GM19193 (cell line): ENCODE results near the gene ASIC2.

Experiments used
- POLR2A ChIP-seq: IDR thresholded peaks from 4 replicates; pipeline ENCODE4 v1.6.1; 2011; ENCODE audit not compliant: insufficient read depth, insufficient read length; ENCODE audit errors: extremely low read depth

Gene ASIC2

GRCh38 chr17:33240362-33240761 lies 52.7 kb downstream of the ASIC2 start:
- no peak for TF ChIP-seq POLR2A

- no peak for TF ChIP-seq POLR2A
Measured at GRCh38 chr17:33239702-33240101, 53.4 kb downstream of the ASIC2 start.

DNA sequence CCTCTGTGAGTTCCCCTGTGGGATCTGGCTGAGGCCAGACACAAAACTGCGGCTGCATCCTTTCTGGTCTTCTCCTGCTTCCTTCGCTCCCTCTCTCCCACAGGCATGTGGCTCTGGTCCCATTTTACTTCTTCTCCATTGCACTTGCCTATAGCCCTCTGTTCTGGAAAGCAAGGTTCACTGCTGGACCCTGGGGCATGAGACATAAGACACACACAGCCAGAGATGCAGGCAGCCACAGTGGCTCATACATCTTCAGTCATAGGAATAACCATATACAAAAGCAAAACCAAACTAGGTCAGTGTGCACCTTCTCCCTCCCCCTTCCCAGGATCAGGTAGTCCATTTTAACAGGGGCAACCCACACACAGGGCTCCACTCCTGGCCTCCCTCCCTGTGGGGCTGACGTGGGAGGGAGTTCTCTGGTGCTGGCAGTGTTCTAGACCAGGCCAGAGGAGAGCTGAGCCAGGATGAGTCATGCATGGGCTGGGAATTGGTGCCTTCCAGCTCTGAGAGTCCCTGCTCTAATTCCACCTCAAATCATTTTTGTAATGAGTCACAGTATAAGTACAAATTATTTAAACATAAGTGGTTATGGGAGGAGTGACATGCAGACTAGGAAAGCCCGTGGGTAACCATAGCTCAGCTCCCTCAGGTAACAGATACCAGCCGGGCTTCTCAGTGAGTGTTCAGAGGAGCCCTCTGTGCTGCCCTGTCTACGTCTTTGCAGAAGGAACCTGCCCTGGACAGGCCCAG lies 58.0 kb downstream of the ASIC2 start:
- TF ChIP-seq POLR2A, result no peak

DNA sequence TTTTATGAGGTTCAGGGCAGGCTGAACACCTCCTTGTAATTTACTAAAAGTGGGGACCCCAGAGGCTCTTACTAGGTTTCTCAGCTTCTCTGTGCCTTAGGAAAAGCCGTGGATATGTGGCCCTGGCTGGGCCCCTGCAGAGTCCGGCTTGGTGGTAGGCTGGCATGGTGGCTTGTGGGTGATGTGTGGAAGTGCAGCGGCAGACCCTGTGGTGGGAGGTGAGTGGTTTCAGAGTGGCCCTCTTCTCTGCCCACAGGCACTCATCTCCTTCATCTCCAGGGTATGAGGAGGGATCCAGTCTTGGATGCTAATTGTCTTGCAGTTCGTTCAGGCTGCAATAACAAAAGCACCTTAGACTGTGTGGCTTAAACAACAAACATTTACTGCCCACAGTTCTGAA lies 58.9 kb downstream of the ASIC2 start:
- TF ChIP-seq POLR2A, result no peak

DNA sequence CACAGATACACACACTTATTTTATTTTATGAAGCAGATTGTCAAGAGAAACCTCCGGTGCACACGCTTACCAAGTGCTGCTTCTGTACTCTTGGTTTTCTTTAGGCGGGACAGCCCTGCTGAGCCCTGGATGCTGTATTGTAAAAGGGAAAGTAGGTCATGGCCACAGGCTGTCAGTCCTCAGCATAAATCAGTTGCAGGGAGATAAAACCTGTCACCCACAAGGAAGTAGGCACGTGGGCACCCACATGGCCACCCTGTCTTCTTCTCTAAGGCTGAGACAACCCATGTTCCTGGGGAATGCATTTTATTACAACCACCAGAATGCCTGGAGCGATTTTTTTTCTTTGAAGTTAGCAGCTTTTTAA lies 59.3 kb downstream of the ASIC2 start:
- TF ChIP-seq POLR2A, result no peak

GRCh38 chr17:33229499-33229898 lies 63.6 kb downstream of the ASIC2 start:
- no peak for TF ChIP-seq POLR2A

DNA sequence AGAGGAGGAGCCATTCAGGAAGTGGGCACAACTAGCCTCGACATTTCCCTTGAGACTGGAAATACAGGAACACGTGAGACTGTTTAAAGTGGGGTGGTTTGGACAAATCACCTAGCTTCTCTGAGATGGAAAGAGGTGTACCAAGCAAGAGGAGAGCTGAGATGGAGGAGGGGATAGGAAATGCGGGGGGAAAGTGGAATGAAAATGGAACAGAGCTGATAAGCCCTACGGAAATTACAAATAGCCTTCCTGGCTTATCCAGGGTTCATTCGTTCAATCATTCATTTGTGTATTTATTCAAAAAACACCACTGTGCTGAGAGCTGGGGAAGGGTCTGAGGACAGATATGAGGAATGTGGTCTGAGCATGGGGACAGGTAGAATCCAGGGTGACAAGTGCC lies 64.1 kb downstream of the ASIC2 start:
- no peak for TF ChIP-seq POLR2A

GRCh38 chr17:33228548-33228947 lies 64.5 kb downstream of the ASIC2 start:
- no peak for TF ChIP-seq POLR2A

GRCh38 chr17:33227911-33228310 lies 65.2 kb downstream of the ASIC2 start:
- no peak for TF ChIP-seq POLR2A

GRCh38 chr17:33225994-33226393 lies 67.1 kb downstream of the ASIC2 start:
- TF ChIP-seq POLR2A, result no peak

DNA sequence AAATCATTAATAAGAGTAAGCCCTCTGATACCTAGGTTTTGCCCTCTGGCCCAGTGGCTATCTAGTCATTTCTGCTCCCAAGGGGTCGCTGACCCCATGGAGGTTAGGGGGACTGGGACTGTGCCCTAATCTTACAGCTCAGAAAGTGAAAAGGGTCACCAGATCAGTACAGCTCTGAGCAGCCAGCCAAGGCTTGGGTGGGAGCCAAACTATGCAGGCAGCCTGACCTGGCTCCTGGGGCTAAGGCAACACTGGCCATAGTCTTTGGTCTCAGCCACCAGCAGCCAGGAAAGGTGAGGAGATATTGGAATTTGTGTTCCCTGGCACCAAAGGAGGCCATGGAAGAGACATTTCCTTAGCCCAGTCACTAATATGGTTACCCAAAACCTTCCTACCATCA lies 67.6 kb downstream of the ASIC2 start:
- TF ChIP-seq POLR2A, result no peak

GRCh38 chr17:33220036-33220435 lies 73.1 kb downstream of the ASIC2 start:
- TF ChIP-seq POLR2A, result no peak

DNA sequence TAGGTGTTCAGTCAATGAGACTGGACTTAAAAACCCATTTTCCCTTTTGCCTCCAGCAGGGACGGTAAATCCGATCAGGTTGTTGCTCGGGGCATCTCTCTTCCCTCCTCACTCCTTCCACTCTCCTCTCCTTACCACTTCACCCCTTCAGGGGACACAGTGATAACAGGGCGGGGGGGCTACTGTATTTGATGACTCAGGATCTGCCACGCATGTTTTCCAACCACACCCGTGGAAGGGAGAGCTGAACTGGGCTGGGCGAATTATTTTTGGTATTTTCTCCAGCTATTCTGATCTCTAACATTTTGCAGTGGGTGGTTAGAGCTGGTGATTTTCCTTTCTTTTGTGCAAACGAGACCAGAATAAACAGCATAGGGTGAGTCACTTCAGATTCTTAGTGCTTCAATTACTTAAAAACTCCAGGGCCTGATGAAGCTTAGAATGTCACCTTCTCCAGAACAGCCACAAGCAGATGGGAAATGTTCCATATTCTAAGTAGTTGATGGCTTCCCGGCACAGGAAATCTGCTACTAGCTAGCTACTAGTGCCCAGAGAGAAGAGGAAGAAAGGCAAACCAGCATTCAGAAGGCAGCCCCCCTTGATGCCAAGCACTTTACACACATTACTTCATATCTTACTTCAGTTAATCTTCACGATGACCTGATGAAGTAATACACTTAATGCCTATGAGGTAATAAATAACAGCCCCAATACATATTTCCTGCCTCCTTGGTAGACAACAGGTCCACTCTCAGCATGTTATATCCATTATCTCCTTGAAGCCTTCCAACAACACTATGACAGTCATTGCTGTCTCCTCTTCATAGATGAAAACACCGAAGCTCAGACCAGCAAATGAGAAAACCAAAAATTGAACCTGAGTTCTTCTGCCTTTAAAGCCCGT lies 74.1 kb downstream of the ASIC2 start:
- TF ChIP-seq POLR2A, result no peak

GRCh38 chr17:33217891-33218290 lies 75.2 kb downstream of the ASIC2 start:
- no peak for TF ChIP-seq POLR2A

DNA sequence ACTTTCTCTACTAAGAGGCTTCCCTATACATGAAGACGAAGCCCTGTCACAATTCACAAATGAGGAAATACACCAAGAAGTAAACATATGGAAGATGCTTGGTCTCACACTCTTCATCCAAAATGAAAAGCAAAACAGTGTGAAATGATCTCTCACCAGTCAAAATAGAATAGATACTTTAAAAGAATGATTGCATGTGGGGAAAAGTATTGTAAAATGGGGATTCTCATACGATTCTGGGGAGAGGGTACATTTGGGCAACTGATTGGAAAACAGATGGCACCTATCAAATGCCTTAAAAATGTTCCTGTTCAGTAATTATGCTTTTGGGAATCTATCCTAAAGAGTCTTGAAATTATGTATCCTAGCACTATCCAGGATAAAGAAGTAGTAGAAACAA lies 78.1 kb downstream of the ASIC2 start:
- TF ChIP-seq POLR2A, result no peak

GRCh38 chr17:33210285-33210684 lies 82.8 kb downstream of the ASIC2 start:
- no peak for TF ChIP-seq POLR2A
